Ovary (tissue), 9 donors: ENCODE data around the gene CHERP. TPM values are rescaled to one million over a fixed set of nuclear protein-coding genes. Genes with fewer than 3 reads are reported as not detected.

Experiments
- DNase-seq, 5 donors: peaks; one replicate each; pipeline ENCODE4 v3.0.0-alpha.2; 2019 to 2020
- H3K27ac ChIP-seq, 2 donors: fragments of 200-600 bp; one replicate each; pipeline versions ENCODE4 v1.5.1 to v1.8.0; 2019 to 2022
- H3K27me3 ChIP-seq: fragments of 200-600 bp; one replicate; pipeline ENCODE4 v1.8.0; 2022
- H3K36me3 ChIP-seq: fragments of 200-600 bp; sonication (generic); one replicate; pipeline ENCODE4 v1.5.1; 2019
- H3K4me1 ChIP-seq: one replicate; pipeline ENCODE4 v1.8.1; 2013; ENCODE audit warnings: mild to moderate bottlenecking, moderate library complexity; ENCODE audit not compliant: insufficient read depth
- H3K4me3 ChIP-seq: fragments of 200-600 bp; sonication (generic); one replicate; pipeline ENCODE4 v1.5.1; 2017
- H3K9me3 ChIP-seq, 2 donors: fragments of 200-600 bp in 1 of 2; sonication (generic) in 1 of 2; one replicate each; pipeline versions ENCODE4 v1.5.1 to v1.8.1; 2013 to 2019; ENCODE audit warnings: mild to moderate bottlenecking in 1 of 2, moderate library complexity in 1 of 2
- CTCF ChIP-seq, 3 donors: fragments of 450-650 bp in 2 of 3; fragments of 200-600 bp in 1 of 3; IDR thresholded peaks; one replicate each; pipeline versions ENCODE4 v1.5.1 to v1.8.0; 2016 to 2022; ENCODE audit warnings: antibody characterized with exemption in 3 of 3, mild to moderate bottlenecking in 1 of 3
- EP300 ChIP-seq: sonication (generic); formaldehyde crosslinking; IDR thresholded peaks from one replicate; pipeline ENCODE4 v1.6.1; 2017; ENCODE audit warnings: antibody characterized with exemption
- POLR2A ChIP-seq: fragments of 450-650 bp; IDR thresholded peaks from one replicate; pipeline ENCODE4 v1.6.1; 2017; ENCODE audit warnings: antibody characterized with exemption, mild to moderate bottlenecking, moderate library complexity
- WGBS, 3 donors: extraction: QIAGEN DNeasy Blood & Tissue Kit in 1 of 3; methylation state at CpG; one replicate each; pipeline versions ENCODE4 v1.1.5 to v1.1.7; 2013 to 2017; 5-methylcytosine and 5-hydroxymethylcytosine counted together
- intact Hi-C, 4 donors: fragments of 100-400 bp; cut with DNase I; formaldehyde crosslinking; loops; one replicate each; pipeline versions ENCODE4 v1.11.0 to v1.15.1; 2022 to 2023
- polyA plus RNA-seq, 2 donors: library from polyadenylated mRNA; stranded (reverse); fragments of 200-250 nt in 1 of 2; fragments of 350-450 nt in 1 of 2; fragmentation: Illumina TruSeq in 1 of 2; extraction: RNeasy Lipid Tissue Mini Kit (QIAGEN cat#74804) in 1 of 2; gene quantifications; one replicate each; pipeline ENCODE4 v1.2.3, GENCODE V29; 2013 to 2014
- total RNA-seq, 7 donors: library from RNA; depleted of rRNA in 2 of 7; stranded (reverse); fragments of >200 nt in 2 of 7; fragmentation: NEBNext Ultra II Directional in 3 of 7; extraction: Animal tissue kit (Norgen Biotek cat#: 25700) in 3 of 7; gene quantifications; one replicate each; pipeline versions ENCODE4 v1.1.0 to v1.2.4, GENCODE V29; 2016 to 2023
- donor health status: DM: no; HTN: no; CAD: no; lungs with moderate emphysema.
- donor health status: DM: no; HTN: no; CAD: no.
- donor health status: Bipolar disorder and iron deficiency.
- donor health status: DM: yes; HTN: yes; CAD: no.
- donor health status: DM: no; HTN: no; CAD: no.
- donor health status: DM: yes; HTN: yes; CAD: no.

CHERP gene
- total and polyA plus RNA-seq, 9 donors = 5.9 to 52.6 (median 39.7) TPM

DNA sequence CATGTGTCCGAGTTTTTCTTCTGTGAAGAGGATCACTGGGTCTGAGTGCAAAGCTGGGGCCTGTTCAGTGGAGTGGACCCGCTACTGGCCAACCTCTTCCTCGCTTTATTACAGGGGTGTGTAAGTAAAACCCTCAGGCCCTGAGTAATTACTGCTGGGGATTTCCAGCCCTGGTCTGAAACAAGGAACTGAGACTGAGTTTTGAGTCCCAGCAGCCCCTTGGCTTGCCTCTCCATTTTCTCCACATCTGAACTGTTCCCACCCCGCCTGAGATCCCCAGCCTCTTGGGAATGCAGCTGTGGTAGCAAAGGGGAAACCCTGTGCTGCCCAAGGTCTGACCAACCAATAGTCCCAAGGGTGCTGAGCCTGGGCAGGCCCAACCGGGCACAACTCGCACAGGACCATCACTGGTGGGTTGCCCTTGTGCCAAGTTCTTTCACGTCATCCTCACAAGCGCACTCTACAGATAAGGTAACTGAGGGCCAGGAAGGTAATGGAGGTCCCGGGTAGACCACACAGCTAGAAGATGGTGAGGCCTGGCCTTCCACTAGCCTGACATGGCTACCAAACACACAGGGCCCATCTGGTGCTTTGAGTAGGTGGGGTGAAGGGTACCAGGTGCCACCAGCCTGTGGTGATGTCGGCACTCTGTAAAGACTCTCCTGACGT, 43.7 kb upstream of the CHERP start:
- WGBS, 3 donors = 86 to 88% (median 87%) methylated on average over 11 of the region's 11 CpGs
- Histone ChIP-seq H3K27ac (no peak overlapping the region), H3K4me1 (peaks cover 22% of the 10 kb centered on the region), H3K4me3 (no peak overlapping the region), H3K27me3 (no peaks in the 10 kb centered on the region), H3K36me3 (no peaks in the 10 kb centered on the region), H3K9me3 (no peaks in the 10 kb centered on the region)
- intact Hi-C loops = loop anchor here in 1 of 4 donors (5.0 kb wide), 1 partner anchor 36 kb away; no protein-coding TSS in a partner anchor
- no peak for DNase-seq
- TF ChIP-seq POLR2A (no peak), EP300 (no peak)

DNA sequence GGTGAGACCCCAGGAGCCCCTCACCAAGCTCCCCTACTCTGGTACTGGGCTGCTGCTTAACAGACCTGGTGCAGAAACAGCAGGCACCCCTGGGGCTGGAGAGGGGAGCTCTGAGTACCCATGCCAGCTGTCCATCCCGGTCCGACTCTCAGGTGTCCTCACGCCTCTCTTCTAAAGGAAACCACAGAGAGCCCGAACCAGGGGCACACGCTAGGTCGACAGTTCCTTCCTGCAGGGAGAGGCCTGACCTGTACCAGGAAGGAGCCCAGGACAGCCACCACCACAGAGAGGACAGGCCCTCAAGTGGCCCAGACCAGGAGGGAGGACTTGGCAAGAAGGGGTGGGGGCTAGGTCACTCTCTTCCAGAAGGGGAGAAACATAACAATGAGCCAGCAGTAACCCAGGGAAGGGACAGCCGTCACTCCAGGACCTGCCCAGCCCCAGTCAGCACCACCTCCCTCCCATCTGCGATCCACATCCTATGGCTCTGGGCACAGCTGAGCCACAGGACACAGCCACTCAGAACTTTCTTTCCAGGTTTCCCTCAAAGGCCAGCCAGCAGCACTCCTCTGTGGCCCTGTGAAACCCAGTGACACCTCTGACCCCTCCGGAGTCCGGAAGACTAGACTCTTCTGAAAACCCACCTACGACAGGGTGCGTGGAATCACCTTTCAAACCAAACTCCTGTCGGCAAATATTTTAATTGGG, 43.0 kb upstream of the CHERP start:
- H3K4me3 ChIP-seq = no peak overlapping the region
- intact Hi-C loops = loop anchor here in 1 of 4 donors (5.0 kb wide), 1 partner anchor 37 kb away; no protein-coding TSS in a partner anchor

DNA sequence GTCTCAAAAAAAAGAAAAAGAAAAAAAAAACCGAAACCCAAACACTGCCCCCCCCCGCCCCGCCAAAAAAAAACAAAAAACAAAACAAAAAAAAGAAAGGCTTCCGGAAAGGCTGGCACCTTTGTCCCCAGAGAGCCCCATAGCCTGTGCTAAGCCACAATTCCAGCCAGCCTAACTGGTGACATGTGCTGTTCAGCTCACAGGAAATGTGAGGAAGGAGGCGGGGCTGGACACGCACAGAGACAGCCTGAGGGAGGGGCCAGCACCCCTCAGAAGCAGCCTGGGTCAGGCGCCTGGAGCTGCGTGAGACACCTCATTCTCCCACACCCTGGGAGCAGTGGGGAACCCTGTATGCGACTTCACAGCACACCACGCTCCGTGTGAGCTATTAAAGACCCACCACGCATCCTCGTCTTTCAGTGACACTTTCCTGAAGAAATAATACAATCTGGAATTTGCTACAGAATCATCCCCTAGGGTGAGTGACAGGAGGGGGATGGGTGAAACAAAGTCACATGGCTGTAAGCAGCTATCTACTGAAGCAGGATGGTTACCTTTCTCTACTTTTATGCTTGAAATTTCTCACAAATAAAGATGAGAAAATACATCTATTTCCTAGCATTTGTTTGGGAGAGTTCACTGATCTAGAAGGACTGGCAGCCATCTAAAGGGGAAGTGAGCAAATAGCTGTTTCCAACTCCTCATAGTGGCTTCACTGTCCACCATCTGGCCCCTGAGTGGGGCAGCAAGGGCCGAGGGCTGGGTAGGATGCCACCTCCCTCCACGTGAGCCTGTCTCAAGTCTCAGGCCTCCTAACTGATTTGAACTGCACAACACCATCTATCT, 42.2 kb upstream of the CHERP start:
- Histone ChIP-seq H3K27ac (peak overlapping the region in 1 of 2 donors; percentile 1), H3K4me3 (no peak overlapping the region), H3K27me3 (no peaks in the 10 kb centered on the region), H3K9me3 (no peaks in the 10 kb centered on the region), H3K4me1 (peaks cover 22% of the 10 kb centered on the region), H3K36me3 (no peaks in the 10 kb centered on the region)
- no peak for TF ChIP-seq EP300
- intact Hi-C loops = loop anchor here in 1 of 4 donors (5.0 kb wide), 1 partner anchor 38 kb away; no protein-coding TSS in a partner anchor
- peak; percentile 64 to 77 (median 72) for DNase-seq
- whole genome bisulfite sequencing, 3 donors = 9 to 11% (median 9%) methylated on average over 15 of the region's 15 CpGs

More for the DNA sequence above, 43.0 kb upstream of the CHERP start:
- Histone ChIP-seq H3K27me3 (no peaks in the 10 kb centered on the region), H3K9me3 (no peaks in the 10 kb centered on the region), H3K36me3 (no peaks in the 10 kb centered on the region), H3K27ac (peak overlapping the region in 1 of 2 donors; percentile 1), H3K4me1 (peaks cover 22% of the 10 kb centered on the region)
- WGBS, 3 donors = 76 to 88% (median 84%) methylated on average over 12 to 13 of the region's 13 CpGs
- no peak for TF ChIP-seq CTCF (IDR thresholded peaks at IDR 0.05)
- TF ChIP-seq POLR2A = no peak
- no peak for TF ChIP-seq EP300
- DNase-seq = no peak

- no peaks in the 10 kb centered on the region for H3K27me3 ChIP-seq
- H3K27ac ChIP-seq = no peak overlapping the region
- intact Hi-C loops = no loop called here
- H3K4me3 ChIP-seq = no peak overlapping the region
- 83 to 84% (median 83%) methylated on average over 10 of the region's 10 CpGs for WGBS, 3 donors
- DNase-seq = no peak
- H3K36me3 ChIP-seq = no peaks in the 10 kb centered on the region
- peaks cover 7% of the 10 kb centered on the region for H3K4me1 ChIP-seq
- no peak for TF ChIP-seq CTCF (IDR thresholded peaks at IDR 0.05)
- TF ChIP-seq POLR2A = no peak
- no peak for TF ChIP-seq EP300
- no peaks in the 10 kb centered on the region for H3K9me3 ChIP-seq
Measured at GRCh38 chr19:16582486-16583261, 40.4 kb upstream of the CHERP start.
